ENCODE data around the gene HEATR1.

Gene HEATR1

DNA sequence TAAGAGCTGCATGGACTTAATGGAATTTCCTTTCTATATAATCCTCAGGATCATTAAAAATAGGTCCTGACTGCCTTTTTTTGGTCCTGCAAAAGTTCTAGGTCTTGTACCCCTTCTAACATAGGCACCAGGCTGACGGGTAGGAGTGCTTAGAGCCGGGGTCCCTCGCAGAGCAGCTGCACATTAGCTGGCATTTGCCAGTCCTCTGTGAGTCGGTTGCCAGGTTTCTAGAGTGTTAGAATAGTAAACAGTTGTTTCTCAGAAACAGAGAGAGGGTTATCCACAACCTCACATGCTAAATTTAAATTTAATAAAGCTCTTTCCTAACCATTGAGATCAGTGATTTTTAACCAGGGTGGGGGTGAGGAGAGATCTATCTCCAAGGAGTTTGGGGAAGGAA, 35.4 kb upstream of the HEATR1 start:
- Histone ChIP-seq H3K79me2 (ENCODE audit: insufficient read depth, low read depth) (no peaks in the 10 kb centered on the region), H3K4me2 (no peak overlapping the region), H3K27me3 (ENCODE audit: insufficient read depth, low read depth) (no peaks in the 10 kb centered on the region), H2AFZ (ENCODE audit: low read depth) (no peak overlapping the region), H3K4me3 (IDR thresholded peaks at IDR 0.05; ENCODE audit: insufficient read depth, low read depth, low read length) (no peak overlapping the region), H3K36me3 (ENCODE audit: insufficient read depth) (no peaks in the 10 kb centered on the region), H3K4me1 (ENCODE audit: low read depth, poor library complexity, severe bottlenecking) (no peaks in the 10 kb centered on the region), H4K20me1 (ENCODE audit: insufficient read depth) (no peaks in the 10 kb centered on the region), H3K27ac (no peak overlapping the region), H3K9ac (no peak overlapping the region)
- TF ChIP-seq, protein P1, sequence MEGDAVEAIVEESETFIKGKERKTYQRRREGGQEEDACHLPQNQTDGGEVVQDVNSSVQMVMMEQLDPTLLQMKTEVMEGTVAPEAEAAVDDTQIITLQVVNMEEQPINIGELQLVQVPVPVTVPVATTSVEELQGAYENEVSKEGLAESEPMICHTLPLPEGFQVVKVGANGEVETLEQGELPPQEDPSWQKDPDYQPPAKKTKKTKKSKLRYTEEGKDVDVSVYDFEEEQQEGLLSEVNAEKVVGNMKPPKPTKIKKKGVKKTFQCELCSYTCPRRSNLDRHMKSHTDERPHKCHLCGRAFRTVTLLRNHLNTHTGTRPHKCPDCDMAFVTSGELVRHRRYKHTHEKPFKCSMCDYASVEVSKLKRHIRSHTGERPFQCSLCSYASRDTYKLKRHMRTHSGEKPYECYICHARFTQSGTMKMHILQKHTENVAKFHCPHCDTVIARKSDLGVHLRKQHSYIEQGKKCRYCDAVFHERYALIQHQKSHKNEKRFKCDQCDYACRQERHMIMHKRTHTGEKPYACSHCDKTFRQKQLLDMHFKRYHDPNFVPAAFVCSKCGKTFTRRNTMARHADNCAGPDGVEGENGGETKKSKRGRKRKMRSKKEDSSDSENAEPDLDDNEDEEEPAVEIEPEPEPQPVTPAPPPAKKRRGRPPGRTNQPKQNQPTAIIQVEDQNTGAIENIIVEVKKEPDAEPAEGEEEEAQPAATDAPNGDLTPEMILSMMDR (conservative IDR thresholded peaks at IDR 0.05; ENCODE audit: low read depth, low read length): no peak

DNA sequence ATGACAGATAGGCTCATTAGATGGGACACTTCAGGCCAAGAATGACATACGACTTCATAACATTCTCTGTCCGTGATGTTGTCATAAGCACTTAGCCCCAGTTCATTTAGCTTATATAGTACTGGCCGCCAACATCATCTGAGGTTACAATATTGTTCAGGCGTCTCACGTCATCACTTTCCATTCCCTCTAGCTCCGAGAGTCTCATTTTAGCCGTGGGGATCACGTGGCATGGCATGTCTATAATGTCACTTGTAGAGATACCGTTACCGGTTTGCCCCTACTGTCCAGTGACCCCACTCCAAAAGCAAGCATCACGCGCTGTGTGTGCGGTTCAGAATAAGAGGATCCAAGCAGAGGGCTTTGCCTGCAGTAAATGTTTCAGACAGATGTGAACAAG, 34.6 kb upstream of the HEATR1 start:
- Histone ChIP-seq H3K79me2 (ENCODE audit: insufficient read depth, low read depth) (no peaks in the 10 kb centered on the region), H3K9ac (no peak overlapping the region), H3K4me1 (ENCODE audit: low read depth, poor library complexity, severe bottlenecking) (no peaks in the 10 kb centered on the region), H3K27me3 (ENCODE audit: insufficient read depth, low read depth) (no peaks in the 10 kb centered on the region), H3K36me3 (ENCODE audit: insufficient read depth) (no peaks in the 10 kb centered on the region), H2AFZ (ENCODE audit: low read depth) (no peak overlapping the region), H3K27ac (no peak overlapping the region), H3K4me3 (IDR thresholded peaks at IDR 0.05; ENCODE audit: insufficient read depth, low read depth, low read length) (no peak overlapping the region), H4K20me1 (ENCODE audit: insufficient read depth) (no peaks in the 10 kb centered on the region), H3K4me2 (no peak overlapping the region)
- TF ChIP-seq, protein P1 (conservative IDR thresholded peaks at IDR 0.05; ENCODE audit: low read depth, low read length): no peak

DNA sequence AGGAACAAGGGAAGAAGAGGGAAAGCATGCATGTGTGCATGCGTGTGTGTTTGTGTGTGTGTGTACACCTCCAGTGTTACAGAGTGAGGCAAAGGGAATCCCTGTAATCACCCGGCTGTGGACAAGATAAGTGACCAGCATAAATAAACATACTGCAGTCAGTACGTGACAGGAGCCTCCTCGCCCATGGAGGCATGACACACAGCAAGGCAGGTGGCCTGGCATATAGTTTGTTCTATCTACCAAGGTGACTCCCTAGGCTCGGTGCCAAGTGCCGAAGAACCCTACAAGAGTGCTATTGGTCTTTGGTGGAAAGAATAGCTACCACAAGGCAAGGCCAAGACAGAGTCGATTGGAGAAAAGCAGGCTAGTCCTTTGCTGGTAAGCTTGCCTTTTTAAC, 31.7 kb upstream of the HEATR1 start:
- H3K4me3 ChIP-seq (IDR thresholded peaks at IDR 0.05; ENCODE audit: insufficient read depth, low read depth, low read length): no peak overlapping the region

DNA sequence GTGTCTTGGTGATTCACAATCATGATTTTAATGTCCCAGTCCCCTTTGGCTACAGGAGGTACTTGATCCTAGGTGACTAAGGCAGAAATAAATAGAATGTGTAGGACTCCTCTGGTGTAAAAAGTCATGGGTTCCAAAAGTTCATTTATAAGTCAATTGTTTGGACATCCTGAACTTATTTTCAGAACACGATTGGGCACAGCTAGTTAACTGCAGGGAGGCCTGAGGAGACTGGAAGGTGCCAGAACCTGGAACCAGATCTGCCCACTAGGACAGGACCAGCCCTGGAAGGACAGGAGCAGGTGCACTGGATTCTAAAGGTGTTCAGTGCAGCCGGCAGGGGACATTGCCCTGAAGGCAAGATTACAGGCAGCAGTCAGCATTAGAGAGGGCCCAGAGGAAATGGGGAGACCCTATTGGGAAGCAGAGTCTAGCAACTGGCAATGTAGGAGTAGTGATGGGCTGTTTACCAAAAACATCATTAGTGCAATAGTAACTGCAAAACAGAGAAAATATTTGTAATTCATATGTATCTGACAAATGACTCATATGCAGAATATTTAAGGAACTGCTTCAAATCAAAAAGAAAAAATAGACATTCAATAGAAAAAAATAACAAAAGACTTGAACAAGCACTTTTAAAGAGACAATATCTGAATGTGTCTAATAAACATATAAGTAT, 23.6 kb upstream of the HEATR1 start:
- no peaks in the 10 kb centered on the region for H3K4me1 ChIP-seq (ENCODE audit: low read depth, poor library complexity, severe bottlenecking)
- TF ChIP-seq, protein P1 (conservative IDR thresholded peaks at IDR 0.05; ENCODE audit: low read depth, low read length): no peak
- no peak overlapping the region for H3K4me3 ChIP-seq (IDR thresholded peaks at IDR 0.05; ENCODE audit: insufficient read depth, low read depth, low read length)
- H3K9ac ChIP-seq: no peak overlapping the region
- H3K27ac ChIP-seq: no peak overlapping the region
- no peaks in the 10 kb centered on the region for H4K20me1 ChIP-seq (ENCODE audit: insufficient read depth)
- no peaks in the 10 kb centered on the region for H3K27me3 ChIP-seq (ENCODE audit: insufficient read depth, low read depth)
- H3K4me2 ChIP-seq: no peak overlapping the region
- H3K36me3 ChIP-seq (ENCODE audit: insufficient read depth): no peaks in the 10 kb centered on the region
- no peaks in the 10 kb centered on the region for H3K79me2 ChIP-seq (ENCODE audit: insufficient read depth, low read depth)
- H2AFZ ChIP-seq (ENCODE audit: low read depth): no peak overlapping the region

More for the DNA sequence above, 31.7 kb upstream of the HEATR1 start:
- H3K79me2 ChIP-seq (ENCODE audit: insufficient read depth, low read depth): no peaks in the 10 kb centered on the region
- H3K9ac ChIP-seq: no peak overlapping the region
- H3K27me3 ChIP-seq (ENCODE audit: insufficient read depth, low read depth): no peaks in the 10 kb centered on the region
- H3K27ac ChIP-seq: no peak overlapping the region
- no peaks in the 10 kb centered on the region for H3K4me1 ChIP-seq (ENCODE audit: low read depth, poor library complexity, severe bottlenecking)
- no peak overlapping the region for H3K4me2 ChIP-seq
- H3K36me3 ChIP-seq (ENCODE audit: insufficient read depth): no peaks in the 10 kb centered on the region
- no peaks in the 10 kb centered on the region for H4K20me1 ChIP-seq (ENCODE audit: insufficient read depth)
- no peak overlapping the region for H2AFZ ChIP-seq (ENCODE audit: low read depth)
- TF ChIP-seq, protein P1 (conservative IDR thresholded peaks at IDR 0.05; ENCODE audit: low read depth, low read length): no peak
